GM19023 (cell line): ENCODE data around the gene PERP.

Experiments used
- ATAC-seq: cut with Tn5 transposase; IDR thresholded peaks from one replicate; pipeline ENCODE4 v1.9.1; 2021; ENCODE audit warnings: mild to moderate bottlenecking, moderate library complexity; ENCODE audit not compliant: unreplicated experiment

Gene PERP

GRCh38 chr6:138063726-138064125 is 43.5 kb downstream of the PERP start:
- no peak for ATAC-seq

- no peak for ATAC-seq
These were observed 52.2 kb downstream of the PERP start for GRCh38 chr6:138054982-138055381.

GRCh38 chr6:138052783-138053182 is 54.4 kb downstream of the PERP start:
- ATAC-seq, result no peak

- ATAC-seq, result no peak
These were observed 62.2 kb downstream of the PERP start for GRCh38 chr6:138044972-138045371.

- ATAC-seq, result no peak
These were observed 62.8 kb downstream of the PERP start for GRCh38 chr6:138044458-138044857.
